Limb (tissue), 2 donors: Measurements from ENCODE around the gene S100A7A.
"Not testable (repeated sequence)": the region's sequence is repeated elsewhere in the genome, so short reads cannot be mapped to it uniquely, and the experiment has no call there.

ENCODE experiments used
- DNase-seq, 2 donors: peaks; one replicate each; pipeline ENCODE4 v3.0.0-alpha.2; 2016; ENCODE audit errors: extremely low spot score in 2 of 2

S100A7A gene

DNA sequence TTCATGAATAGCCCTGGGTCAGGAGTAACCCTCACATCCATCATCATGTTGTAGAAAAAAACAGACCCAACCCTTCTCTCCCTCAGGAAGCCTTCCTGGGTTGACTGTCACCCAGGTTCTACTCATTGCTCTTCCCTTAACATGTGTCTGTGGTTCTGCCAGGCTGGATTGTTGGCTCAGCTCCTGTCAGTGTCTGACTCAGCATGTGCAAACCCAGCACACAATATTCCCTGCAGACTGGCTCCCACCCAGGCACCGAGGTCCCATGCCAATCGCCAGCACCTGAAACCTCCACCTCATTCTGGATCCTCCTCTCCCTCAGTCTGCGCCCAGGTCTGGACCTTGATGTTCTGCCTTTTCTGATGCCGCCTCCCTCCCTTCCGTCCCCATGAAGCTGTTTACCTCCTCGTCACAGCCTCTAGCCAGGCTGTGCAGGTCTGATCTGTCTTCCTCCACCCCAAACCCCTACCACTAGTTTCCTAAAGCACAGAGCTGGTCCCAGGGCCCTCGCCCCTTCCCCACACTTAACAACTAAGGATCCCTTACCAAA, 21.1 kb upstream of the S100A7A start:
- no peak for DNase-seq

GRCh38 chr1:153395776-153396175, 20.5 kb upstream of the S100A7A start:
- DNase-seq = no peak

DNA sequence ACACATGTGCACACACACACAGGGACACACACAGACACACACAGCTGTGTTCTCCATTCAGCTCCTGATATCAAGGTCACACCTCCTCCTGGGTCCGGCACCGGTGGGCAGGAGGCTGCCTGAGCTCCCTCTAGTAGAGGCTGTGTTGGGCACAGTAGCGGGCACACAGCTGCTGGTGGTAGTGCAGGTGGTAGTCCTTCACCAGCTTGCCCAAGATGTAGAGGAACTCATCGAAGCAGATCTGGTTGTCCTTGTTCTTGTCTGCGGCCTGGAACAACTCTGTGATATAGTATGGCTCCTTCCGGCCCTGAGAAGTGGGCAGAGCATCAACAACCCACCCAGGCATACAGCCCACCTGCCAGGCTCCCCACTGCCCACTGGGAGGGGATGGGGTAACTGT, 19.9 kb upstream of the S100A7A start:
- no peak for DNase-seq

DNA sequence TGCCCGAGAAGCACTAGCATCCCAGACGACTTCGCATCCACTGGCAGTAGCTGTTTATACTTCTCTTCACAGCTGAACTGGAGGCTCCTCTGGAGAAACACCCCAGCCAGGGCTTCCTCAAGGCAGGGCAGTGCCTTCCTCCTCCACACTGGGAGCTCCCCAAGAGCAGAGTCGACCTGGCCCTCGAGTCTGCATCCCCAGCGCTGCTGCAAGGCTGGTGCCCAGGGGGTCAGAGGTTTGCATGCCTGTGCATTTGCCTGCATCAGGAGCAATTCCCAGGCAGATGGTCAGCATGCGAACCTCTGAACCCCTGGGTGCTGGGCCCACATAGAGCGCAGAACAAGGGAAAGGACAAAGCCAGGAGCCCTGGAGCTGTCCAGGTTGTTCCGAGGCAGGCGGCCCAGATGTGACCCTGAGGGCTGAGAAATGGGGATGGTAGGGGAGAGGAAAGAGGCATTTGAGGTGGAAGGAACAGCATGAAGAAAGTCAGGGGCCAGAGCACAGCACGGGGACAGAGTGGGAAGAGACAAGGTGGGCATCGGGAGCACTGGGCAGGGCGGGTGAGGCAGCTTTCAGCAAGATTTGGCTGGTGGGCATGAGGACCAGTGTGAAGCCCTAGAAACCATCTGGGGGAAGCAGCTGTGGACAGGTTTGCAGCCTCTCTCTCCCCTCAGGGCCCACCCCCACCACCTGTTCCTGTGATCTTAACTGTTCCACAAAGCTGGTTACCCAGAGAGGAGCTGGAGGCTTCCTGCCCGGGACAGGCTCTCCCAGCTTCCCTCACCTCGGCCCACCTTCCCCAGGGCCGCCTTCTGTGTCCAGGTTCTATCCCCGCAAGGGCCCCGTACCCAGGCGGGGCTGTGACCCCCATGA, 19.0 kb upstream of the S100A7A start:
- no peak for DNase-seq

DNA sequence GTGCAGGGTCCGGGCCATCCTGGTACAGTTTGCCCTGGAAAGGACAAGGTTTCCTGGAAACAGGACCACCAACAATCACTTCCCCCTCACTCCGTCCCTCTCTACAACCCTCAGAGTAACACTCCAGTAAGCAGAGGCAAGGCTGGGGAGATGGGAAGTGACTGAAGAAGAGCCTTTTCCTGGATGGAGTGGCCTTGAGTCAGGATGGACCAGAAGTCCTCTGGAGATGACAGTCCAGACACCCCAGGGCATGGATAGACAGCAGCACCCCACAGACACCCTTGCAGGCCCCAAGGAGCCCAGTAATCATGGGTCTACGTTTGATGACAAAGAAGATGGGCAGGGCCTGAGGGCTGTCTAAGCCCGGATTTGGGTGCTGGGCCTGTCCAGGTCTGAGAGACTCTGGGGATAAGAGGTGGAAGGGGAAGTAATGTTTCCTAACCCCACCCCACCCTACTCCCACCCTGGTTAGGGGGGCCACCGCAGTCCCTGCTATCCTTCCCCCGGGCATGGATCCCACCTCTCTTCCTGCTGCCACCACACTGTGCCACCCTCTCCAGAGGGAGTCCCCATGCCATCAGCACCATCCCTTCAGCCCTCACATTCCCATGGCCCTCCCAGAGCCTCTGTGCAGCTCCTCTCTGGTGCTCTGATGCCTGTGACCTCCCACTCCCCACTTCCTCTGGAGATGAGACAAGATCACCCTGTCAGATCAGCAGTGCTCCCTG, 18.2 kb upstream of the S100A7A start:
- no peak for DNase-seq

DNA sequence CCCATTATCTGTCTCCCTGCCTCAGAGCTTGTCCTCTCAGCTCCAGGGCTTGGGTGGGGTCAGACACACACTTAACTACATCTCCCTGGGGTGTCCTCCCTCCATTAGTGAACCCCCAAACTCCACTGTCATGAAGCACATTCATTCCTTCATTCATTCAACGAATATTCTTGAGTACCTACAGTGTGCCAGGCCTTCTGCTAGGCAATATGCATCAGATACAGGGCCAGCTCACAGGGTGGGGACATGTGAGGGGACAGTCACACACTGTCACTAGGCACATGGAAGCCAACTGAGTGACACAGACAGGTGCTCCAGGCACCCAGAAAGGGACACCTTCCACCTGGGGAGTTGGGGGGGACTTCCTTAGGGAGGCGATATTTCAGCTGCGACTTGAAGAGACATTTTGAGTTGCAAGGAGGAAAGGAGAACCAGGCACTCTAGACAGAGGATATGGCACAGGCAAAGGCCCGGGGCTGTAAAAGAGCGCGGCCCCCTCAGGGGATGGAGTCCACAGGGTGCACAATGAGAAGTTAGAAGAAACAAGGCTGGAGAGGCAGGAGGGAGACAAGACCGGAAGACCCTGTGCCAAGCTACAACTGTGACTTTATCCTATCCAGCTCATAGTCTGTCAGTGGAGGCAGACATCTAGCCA, 16.8 kb upstream of the S100A7A start:
- DNase-seq = no peak

- no peak for DNase-seq
Observed at GRCh38 chr1:153400244-153400643, 16.1 kb upstream of the S100A7A start.

DNA sequence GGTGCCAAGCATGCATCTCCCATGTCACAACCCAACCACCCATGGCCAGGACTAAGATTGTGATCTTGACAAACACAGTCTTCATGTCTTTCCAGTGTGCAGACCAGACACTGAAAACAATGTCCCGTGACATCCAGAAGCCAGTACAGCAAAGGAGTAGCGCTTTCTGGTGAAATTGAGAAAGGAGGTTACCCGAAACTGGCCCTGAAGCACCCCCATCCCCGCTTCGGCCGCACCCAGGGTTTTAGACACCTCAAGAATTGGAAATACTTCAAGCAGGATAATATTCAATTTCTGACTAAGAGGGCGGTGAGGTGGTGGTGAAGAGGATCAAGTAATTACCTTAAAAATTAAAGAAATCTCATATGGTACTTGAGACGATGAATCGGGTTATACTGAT, 14.9 kb upstream of the S100A7A start:
- DNase-seq = no peak

DNA sequence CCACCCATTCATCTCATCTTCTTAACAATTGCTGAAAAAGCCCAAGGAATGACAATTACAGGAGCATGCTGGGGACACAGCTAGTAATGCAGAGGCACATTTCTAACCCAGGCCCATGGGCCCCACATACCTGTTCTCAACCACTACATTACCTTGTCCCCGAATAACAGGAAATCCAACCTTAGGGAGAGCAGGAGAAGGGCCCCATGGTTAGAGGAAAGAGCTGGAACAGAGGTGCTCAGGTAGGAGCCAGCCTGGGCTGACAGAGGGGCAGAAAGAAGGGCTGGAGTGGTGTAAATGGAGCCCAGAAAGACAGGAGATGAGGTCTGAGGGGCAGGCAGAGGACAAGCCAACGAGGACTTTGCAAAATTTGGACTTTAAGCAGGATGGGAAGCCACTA, 14.1 kb upstream of the S100A7A start:
- no peak for DNase-seq

DNA sequence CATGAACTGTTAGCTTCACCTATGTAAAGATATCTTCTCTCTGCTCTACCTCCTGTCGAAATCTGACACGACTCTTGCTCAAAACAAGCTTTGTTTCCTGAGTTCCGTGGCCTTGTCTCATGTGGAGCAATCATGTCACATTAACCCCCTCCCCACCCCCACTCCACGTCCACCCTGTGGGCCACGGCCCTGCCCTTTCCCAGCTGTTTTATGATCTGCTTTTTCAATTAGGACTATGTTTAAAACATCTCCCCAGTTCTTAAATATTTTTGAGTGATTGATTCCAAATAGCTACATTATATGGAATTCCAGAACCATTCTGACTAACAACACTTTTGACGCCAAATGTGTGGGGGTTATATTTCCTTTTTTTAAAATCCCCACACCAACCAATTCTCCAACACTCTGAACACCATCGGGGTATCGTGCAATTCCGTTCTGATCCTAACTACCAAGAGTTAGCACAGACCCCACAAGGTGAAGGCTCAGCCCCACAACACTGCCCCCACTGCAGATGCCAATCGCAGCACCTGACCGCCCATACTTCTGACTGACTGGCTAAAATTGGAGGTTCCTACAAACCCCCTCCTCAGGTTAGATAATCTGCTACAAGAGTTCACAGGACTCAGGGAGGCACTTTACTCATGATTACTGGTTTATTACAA, 12.8 kb upstream of the S100A7A start:
- no peak for DNase-seq

DNA sequence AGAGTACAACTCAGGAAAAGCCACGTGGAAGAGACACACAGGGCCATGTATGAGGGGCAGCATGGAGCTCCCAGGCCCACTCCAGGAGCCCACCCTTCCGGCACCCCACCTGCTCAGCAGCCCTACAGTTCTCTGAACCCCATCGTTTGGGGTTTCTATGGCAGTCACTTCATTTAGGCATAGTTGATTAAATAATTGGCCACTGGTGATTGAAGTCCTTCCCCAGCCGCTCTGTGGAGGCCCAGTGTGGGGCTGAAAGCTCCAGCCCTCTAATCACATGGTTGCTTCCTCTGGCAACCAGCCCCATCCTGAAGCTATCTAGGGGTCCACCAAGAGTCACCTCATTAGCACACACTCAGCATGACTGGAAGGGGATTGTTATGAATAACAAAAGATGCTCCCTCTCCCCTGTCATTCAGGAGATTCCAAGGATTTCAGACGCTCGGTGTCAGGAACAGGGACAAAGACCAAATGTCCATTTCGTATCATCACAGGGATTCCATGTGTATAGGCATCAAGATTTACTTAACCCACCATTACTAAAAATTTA, 12.2 kb upstream of the S100A7A start:
- DNase-seq = no peak

DNA sequence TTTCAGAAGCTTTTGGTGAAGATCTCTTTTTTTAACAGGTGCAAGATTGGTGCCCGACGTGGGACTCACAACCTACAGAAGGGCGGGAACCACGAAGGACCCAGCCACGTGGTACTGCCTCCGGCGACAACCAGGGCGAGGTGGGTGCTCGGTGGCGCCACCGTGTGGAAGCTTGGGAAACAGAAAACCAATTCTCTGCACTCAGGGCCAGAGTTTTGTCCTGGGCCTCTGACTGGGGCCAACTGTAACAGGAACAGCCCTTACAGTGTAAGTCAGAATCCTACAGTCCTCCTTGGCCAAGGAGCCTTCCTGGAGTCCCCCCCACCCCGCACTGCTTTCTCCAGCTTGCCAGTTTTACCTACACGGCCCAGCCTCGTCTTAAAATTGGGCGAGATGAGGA, 11.6 kb upstream of the S100A7A start:
- no peak for DNase-seq

GRCh38 chr1:153405825-153406599, 10.3 kb upstream of the S100A7A start:
- not testable (repeated sequence) for DNase-seq

DNA sequence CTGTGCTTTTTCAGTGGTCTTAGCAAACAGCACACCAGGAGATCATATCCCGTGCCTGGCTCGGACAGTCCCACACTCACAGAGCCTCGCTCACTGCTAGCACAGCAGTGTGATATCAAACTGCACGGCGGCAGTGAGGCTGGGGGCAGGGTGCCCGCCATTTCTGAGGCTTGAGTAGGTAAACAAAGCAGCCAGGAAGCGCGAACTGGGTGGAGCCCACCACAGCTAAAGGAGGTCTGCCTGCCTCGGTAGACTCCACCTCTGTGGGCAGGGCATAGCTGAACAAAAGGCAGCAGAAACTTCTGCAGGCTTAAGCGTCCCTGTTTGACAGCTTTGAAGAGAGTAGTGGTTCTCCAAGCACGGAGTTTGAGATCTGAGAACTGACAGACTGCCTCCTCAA, 9.0 kb upstream of the S100A7A start:
- DNase-seq = not testable (repeated sequence)

DNA sequence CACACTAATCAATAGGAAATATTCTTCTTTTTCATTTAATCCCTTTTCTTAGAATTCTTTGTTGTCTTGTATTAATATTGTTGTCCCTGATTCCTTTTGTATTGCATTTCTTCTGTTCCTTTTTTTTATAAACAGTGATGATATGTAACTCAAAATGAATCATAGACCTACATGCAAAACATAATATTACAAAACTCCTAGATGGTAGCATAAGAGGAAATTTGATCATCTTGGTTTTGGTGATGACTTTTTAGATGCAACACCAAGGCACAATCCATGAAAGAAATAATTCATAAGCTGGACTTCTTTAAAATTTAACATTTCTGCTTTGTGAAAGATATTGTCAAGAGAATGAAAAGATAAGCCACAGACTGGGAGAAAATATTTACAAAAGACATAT, 2.4 kb upstream of the S100A7A start:
- not testable (repeated sequence) for DNase-seq

DNA sequence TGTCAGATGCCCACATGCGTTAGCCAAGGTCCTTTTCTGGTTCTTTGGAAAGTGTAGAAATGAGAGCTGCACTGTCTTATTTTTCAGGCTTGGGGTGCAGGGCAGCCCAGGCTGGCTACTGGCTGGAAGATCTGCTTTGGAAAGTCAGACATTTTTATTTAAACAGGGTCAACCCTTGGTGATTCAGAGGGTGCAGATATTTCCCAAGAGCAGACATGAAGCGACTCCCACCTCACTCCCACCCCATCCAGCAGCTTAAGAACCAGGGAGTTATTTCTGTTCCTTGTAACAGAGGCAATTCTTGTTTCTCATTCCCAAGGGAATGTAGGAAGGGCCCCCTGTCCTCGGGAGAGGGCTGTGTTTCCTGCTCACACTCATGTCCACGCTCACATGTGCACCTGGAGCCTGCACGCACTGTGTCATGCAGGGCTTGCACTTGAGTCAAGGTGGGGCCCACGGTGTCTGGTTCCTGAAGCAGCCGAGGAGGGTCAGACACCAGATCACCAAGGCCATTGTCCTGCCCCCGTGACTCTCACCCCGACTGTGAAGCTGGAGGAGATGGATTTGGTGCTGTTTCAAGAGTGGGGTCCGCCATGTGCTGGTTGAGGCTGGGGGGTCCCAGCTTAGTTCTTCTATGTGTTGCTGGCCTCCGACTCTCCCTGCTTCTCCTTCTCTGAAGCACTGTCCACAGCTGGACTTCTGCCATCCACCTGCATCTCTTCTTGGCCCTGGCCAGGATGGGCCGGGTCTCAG, 992 bp downstream of the S100A7A start:
- no peak for DNase-seq

- not testable (repeated sequence) for DNase-seq
Observed at GRCh38 chr1:153418758-153419435, 2.6 kb downstream of the S100A7A start.

GRCh38 chr1:153419436-153419793, 3.1 kb downstream of the S100A7A start:
- DNase-seq = not testable (repeated sequence)

GRCh38 chr1:153420306-153420705, 4.0 kb downstream of the S100A7A start:
- no peak for DNase-seq
